Neutrophil (primary cell): ENCODE data around the gene PPP1R14C.

Source experiments
- H3K27ac ChIP-seq: fragments of 200-600 bp; sonication (generic); 2 replicates; pipeline ENCODE4 v1.5.1; 2016; ENCODE audit warnings: mild to moderate bottlenecking, moderate library complexity
- H3K27me3 ChIP-seq: fragments of 200-600 bp; sonication (generic); 2 replicates; pipeline ENCODE4 v1.6.0; 2016; ENCODE audit warnings: mild to moderate bottlenecking
- H3K36me3 ChIP-seq: fragments of 200-600 bp; sonication (generic); 2 replicates; pipeline ENCODE4 v1.5.1; 2017
- H3K4me1 ChIP-seq, 2 experiments: fragments of 200-600 bp in 1 of 2; sonication (generic) in 1 of 2; 1 replicate in 1 of 2; 2 replicates in 1 of 2; pipeline versions ENCODE4 v1.5.1 to v1.6.1; 2013 to 2016; ENCODE audit warnings: low read depth in 1 of 2, low read length in 1 of 2, mild to moderate bottlenecking in 1 of 2, moderate library complexity in 1 of 2; ENCODE audit not compliant: control insufficient read depth in 1 of 2, insufficient read depth in 1 of 2
- H3K4me3 ChIP-seq, 2 experiments: fragments of 200-600 bp in 1 of 2; sonication (generic) in 1 of 2; 1 replicate in 1 of 2; 2 replicates in 1 of 2; pipeline ENCODE4 v1.5.1; 2013 to 2016; ENCODE audit warnings: low read depth in 1 of 2, low read length in 1 of 2, mild to moderate bottlenecking in 1 of 2, moderate library complexity in 1 of 2
- H3K9me3 ChIP-seq: fragments of 200-600 bp; sonication (generic); 2 replicates; pipeline ENCODE4 v1.5.1; 2016
- CTCF ChIP-seq: fragments of 200-600 bp; sonication (generic); IDR thresholded peaks from 2 replicates; pipeline ENCODE4 v1.5.1; 2016; ENCODE audit warnings: antibody characterized with exemption

PPP1R14C gene

GRCh38 chr6:150202404-150202803, 59.6 kb downstream of the PPP1R14C start:
- Histone ChIP-seq H3K27ac (no peak overlapping the region), H3K4me1 (no peaks in the 10 kb centered on the region), H3K27me3 (peaks cover 3% of the 10 kb centered on the region), H3K36me3 (no peaks in the 10 kb centered on the region), H3K9me3 (no peaks in the 10 kb centered on the region), H3K4me3 (no peak overlapping the region)
- no peak for TF ChIP-seq CTCF

GRCh38 chr6:150202934-150203333, 60.1 kb downstream of the PPP1R14C start:
- no peaks in the 10 kb centered on the region for H3K4me1 ChIP-seq
- H3K9me3 ChIP-seq = no peaks in the 10 kb centered on the region
- H3K27me3 ChIP-seq = peaks cover 3% of the 10 kb centered on the region
- no peak overlapping the region for H3K4me3 ChIP-seq
- no peaks in the 10 kb centered on the region for H3K36me3 ChIP-seq
- TF ChIP-seq CTCF = no peak
- H3K27ac ChIP-seq = no peak overlapping the region

GRCh38 chr6:150203378-150203777, 60.5 kb downstream of the PPP1R14C start:
- H3K9me3 ChIP-seq = no peaks in the 10 kb centered on the region
- peaks cover 3% of the 10 kb centered on the region for H3K27me3 ChIP-seq
- H3K4me3 ChIP-seq = no peak overlapping the region
- TF ChIP-seq CTCF = no peak
- H3K27ac ChIP-seq = no peak overlapping the region
- no peaks in the 10 kb centered on the region for H3K36me3 ChIP-seq
- no peaks in the 10 kb centered on the region for H3K4me1 ChIP-seq

GRCh38 chr6:150203871-150204545, 61.2 kb downstream of the PPP1R14C start:
- Histone ChIP-seq H3K4me1 (no peaks in the 10 kb centered on the region), H3K4me3 (no peak overlapping the region), H3K9me3 (no peaks in the 10 kb centered on the region), H3K27ac (no peak overlapping the region), H3K36me3 (no peaks in the 10 kb centered on the region), H3K27me3 (peaks cover 3% of the 10 kb centered on the region)
- TF ChIP-seq CTCF = no peak

GRCh38 chr6:150204705-150205472, 62.0 kb downstream of the PPP1R14C start:
- Histone ChIP-seq H3K4me3 (no peak overlapping the region), H3K27me3 (peaks cover 3% of the 10 kb centered on the region), H3K9me3 (no peaks in the 10 kb centered on the region), H3K27ac (no peak overlapping the region), H3K36me3 (no peaks in the 10 kb centered on the region), H3K4me1 (no peaks in the 10 kb centered on the region)
- no peak for TF ChIP-seq CTCF
